NCI-H345 (cell line): Measurements from ENCODE around the gene SATB2.

ENCODE experiments used
- DNase-seq: peaks from one replicate; lab custom pipeline; 2025; lab: John Stamatoyannopoulos, UW

The SATB2 gene

DNA sequence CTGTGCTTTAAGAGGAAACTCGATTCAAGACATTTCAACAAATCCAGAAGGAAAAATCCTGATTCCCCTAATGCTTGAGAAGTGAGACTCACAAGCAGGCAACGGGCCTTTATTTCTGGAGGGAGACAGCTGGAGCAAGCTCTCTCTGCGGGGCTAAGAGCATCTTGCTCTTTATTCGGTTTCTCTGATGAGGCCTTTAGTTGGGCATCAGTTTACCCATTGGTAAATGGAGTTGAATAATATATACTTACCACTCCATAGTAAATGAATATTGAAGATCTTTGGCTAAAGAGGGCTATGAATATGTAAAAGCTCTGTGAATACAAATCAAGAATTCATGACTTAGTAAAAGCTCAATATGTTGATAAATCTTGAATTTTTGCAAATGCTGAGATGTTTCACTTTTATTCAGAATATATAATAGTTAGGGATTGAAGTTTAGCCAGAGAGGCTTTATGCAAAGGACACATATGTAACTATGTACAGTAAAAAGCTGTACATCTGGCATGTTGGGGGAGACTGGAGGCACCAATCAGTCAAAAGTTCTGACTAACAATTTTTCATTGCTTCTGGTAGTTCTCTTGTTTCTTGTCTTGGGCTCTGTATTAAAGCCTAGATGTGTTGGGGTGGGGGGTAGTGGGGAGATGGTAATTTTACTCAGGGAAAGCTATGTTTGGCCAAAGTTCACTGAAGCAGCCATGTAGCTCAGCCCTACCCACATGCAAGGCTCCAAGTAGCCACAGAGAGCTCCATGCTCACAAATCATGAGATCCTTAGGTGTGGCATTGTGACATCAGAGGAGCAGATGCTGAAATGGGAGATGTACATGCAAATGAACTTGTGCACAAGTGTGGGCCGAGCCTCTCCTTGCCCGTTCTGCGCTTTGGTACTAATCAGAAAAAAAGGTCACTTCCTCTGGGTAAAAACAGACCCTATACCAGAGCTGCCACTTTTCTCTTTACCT lies 200.2 kb downstream of the SATB2 start:
- DNase-seq: no peak

- no peak for DNase-seq
Measured at GRCh38 chr2:199230091-199230490, 227.6 kb downstream of the SATB2 start.

DNA sequence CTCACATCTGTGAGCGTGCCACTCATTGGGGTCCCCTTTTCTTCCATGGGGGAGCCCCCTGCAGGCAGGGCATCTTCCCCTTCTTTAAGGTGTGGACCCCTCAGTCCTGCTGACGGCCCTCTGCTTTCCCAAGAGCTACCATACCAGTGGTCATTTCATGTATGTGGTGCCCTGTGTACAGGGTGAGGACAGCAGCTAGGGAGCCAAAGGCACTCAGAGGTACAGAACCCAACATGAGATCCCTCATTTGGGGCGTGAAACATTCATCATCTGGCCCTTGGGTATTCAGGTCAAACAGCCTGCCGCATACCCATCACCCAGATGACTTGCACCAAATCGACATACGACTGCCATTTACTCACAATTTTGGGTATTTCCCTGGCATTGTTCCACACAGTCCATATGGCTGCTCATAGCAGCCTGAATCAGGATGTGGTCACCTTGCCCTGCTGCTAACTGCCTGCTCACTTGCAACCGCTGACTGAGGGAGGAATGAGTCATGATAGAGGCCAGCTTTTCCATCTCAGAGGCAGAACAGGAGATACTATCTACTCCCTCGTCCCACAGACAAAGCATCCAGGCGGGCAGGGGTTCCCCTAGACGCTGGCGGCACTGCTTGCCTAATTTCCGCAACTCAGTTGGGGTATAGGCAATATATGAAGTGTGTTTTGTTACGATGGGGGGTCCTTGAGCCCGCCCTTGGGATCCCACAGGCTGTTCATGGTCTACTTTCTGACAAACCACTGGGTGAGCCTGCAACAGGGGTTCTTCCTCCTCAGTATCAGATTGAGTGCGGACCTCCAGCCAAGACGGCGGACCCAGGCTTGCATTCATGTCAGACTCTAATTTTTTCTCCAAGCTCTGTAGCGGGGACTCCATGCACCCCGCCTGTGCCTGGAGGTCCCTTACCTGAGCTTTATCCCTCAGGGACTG lies 228.6 kb downstream of the SATB2 start:
- DNase-seq: no peak

DNA sequence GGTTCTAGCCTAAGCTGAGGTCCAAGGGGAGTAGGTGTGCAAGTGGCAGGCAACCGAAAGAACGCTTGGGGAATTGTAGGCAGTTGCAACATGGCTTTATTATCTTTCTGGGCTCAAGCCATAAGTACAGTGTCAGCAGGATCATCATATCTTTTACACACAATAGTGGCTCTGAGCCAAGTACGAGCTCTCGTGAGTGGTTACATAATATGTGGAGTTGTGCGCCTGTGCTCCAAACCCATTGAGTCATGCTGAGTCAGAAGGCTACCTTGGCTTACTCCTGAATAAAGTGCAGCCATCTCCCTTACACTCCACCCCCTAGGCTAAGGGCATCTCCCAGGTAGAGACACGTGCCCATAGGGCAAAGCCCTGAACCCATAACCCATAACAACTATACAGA lies 233.9 kb downstream of the SATB2 start:
- no peak for DNase-seq

GRCh38 chr2:199220920-199221319 lies 236.8 kb downstream of the SATB2 start:
- DNase-seq: no peak

DNA sequence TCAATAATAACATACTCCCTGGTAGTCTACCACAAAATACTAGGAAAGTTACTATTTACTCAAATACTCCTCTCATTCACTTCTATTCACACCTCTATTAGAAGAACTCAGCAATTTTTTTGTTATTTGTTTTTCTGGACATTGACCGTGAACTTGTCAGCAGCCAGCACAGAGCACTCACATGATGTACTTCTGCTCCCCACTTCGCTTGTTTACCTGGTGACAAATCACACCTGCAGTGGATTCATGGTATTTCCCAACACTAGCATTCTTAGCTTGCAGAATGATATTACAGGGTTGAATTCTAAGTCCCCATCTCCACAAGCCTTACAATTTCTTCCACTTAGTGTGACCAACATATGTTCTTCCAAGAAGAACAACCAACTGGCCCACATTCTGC lies 238.2 kb downstream of the SATB2 start:
- DNase-seq: no peak
